ENCODE results near the gene PCED1A.

Gene PCED1A

DNA sequence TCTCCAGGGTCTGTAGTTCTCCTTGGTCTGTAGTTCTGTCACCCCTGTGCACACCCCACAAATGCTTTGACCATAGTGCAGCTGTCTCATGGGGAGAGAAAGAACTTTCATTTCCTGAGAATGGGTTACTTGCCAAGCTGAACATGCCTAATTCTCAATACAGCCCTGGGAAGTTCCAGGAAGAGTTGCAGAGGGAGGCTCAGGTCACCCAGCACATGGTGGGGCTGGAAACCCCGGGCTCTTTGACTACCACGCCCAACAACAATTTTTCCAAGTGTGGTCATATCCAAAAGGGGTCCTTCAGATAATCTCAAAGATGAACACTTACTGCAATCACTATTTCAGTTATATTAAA, 30.6 kb upstream of the PCED1A start:
- Histone ChIP-seq H2AFZ (ENCODE audit: low read length) (no peak overlapping the region), H3K27ac (ENCODE audit: low read depth, low read length, poor library complexity, severe bottlenecking) (no peak overlapping the region), H3K9me2 (ENCODE audit: low read depth, low read length) (no peaks in the 10 kb centered on the region), H3K9me3 (ENCODE audit: low read length) (no peaks in the 10 kb centered on the region), H3K79me2 (ENCODE audit: insufficient read depth, low read length) (peaks cover 22% of the 10 kb centered on the region), H3K27me3 (ENCODE audit: insufficient read depth, low read length) (no peaks in the 10 kb centered on the region), H3K4me2 (ENCODE audit: low read length) (no peak overlapping the region), H3K4me1 (ENCODE audit: insufficient read depth, low read length, severe bottlenecking) (peaks cover 31% of the 10 kb centered on the region), H3F3A (ENCODE audit: insufficient read depth, low read length) (no peaks in the 10 kb centered on the region), H3K36me3 (ENCODE audit: insufficient read depth, low read length) (peaks cover 10% of the 10 kb centered on the region; the same call in 1 of the 2 replicates), H3K4me3 (ENCODE audit: low read depth, low read length, poor library complexity, severe bottlenecking) (no peak overlapping the region), H4K20me1 (ENCODE audit: insufficient read depth, low read length) (no peaks in the 10 kb centered on the region), H3K9ac (ENCODE audit: low read length) (no peak overlapping the region)
- no peak for TF ChIP-seq EZH2 (IDR thresholded peaks at IDR 0.05; ENCODE audit: borderline replicate concordance, low read length)
- TF ChIP-seq, protein P1, sequence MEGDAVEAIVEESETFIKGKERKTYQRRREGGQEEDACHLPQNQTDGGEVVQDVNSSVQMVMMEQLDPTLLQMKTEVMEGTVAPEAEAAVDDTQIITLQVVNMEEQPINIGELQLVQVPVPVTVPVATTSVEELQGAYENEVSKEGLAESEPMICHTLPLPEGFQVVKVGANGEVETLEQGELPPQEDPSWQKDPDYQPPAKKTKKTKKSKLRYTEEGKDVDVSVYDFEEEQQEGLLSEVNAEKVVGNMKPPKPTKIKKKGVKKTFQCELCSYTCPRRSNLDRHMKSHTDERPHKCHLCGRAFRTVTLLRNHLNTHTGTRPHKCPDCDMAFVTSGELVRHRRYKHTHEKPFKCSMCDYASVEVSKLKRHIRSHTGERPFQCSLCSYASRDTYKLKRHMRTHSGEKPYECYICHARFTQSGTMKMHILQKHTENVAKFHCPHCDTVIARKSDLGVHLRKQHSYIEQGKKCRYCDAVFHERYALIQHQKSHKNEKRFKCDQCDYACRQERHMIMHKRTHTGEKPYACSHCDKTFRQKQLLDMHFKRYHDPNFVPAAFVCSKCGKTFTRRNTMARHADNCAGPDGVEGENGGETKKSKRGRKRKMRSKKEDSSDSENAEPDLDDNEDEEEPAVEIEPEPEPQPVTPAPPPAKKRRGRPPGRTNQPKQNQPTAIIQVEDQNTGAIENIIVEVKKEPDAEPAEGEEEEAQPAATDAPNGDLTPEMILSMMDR (IDR thresholded peaks at IDR 0.05; ENCODE audit: low read length) = no peak

DNA sequence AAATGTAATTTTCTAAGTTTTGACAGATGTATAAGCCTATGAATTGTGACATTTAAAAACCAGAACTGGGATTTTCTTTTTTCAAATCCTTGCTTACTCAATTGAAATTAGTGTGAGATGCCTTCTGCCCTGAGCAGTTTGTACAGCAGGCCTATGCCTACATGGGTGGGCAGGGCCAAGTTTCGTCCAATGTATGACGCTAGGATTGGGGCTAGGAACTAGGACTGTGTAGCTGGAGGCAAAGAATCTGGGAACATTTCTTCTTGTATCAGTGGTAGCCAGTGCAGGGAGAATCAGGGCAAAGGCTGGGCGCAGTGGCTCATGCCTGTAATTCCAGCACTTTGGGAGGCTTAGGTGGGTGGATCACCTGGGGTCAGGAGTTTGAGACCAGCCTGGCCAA, 28.9 kb upstream of the PCED1A start:
- Histone ChIP-seq H2AFZ (ENCODE audit: low read length) (no peak overlapping the region), H3K27me3 (ENCODE audit: insufficient read depth, low read length) (no peaks in the 10 kb centered on the region), H3K9me2 (ENCODE audit: low read depth, low read length) (no peaks in the 10 kb centered on the region), H3K9me3 (ENCODE audit: low read length) (no peaks in the 10 kb centered on the region), H3K27ac (ENCODE audit: low read depth, low read length, poor library complexity, severe bottlenecking) (no peak overlapping the region), H3K36me3 (ENCODE audit: insufficient read depth, low read length) (peaks cover 19% of the 10 kb centered on the region; the same call in 1 of the 2 replicates), H3K79me2 (ENCODE audit: insufficient read depth, low read length) (peaks cover 6% of the 10 kb centered on the region; the same call in 1 of the 2 replicates), H3K4me2 (ENCODE audit: low read length) (no peak overlapping the region), H4K20me1 (ENCODE audit: insufficient read depth, low read length) (no peaks in the 10 kb centered on the region), H3K4me1 (ENCODE audit: insufficient read depth, low read length, severe bottlenecking) (peaks cover 20% of the 10 kb centered on the region), H3F3A (ENCODE audit: insufficient read depth, low read length) (no peaks in the 10 kb centered on the region), H3K4me3 (ENCODE audit: low read depth, low read length, poor library complexity, severe bottlenecking) (no peak overlapping the region), H3K9ac (ENCODE audit: low read length) (no peak overlapping the region)
- no peak for TF ChIP-seq EZH2 (IDR thresholded peaks at IDR 0.05; ENCODE audit: borderline replicate concordance, low read length)
- TF ChIP-seq, protein P1 (IDR thresholded peaks at IDR 0.05; ENCODE audit: low read length) = no peak

DNA sequence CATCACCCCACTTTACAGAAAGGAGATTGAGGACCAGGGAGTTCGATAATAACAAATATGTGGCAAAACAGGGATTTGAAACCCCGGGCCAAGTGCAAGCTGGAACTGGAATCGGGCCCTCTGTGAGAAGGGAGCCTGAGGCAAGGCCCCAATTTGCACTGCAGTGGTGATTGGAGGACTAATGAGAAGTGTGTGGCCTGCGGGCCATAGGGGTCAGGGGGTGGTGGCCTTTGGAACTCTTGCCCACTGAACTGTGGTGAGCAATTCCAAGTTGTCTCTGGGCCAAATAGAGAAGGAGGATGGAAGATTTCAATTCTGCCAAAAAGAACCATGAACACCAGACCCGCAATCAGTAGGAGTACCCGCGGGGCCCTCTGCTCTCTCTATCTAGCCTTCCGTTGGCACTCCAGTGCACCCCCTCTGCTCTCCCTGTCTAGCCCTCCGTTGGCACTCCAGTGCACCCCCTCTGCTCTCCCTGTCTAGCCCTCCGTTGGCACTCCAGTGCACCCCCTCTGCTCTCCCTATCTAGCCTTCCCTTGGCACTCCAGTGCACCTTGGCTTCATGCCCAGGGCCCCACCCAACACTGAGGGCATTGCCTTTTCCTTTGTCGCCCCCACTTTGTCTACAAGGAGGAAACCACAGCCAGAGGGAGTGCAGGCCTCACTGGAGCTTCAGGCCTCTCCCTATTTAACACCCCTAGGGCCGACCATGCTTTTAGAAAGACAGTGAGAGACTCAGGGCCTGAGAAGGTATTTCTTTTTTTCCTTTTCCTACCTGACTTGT, 26.8 kb upstream of the PCED1A start:
- no peak for TF ChIP-seq EZH2 (IDR thresholded peaks at IDR 0.05; ENCODE audit: borderline replicate concordance, low read length)
- TF ChIP-seq, protein P1 (IDR thresholded peaks at IDR 0.05; ENCODE audit: low read length) = no peak
- H3K9me2 ChIP-seq (ENCODE audit: low read depth, low read length) = no peaks in the 10 kb centered on the region
- H3K4me2 ChIP-seq (ENCODE audit: low read length) = no peak overlapping the region
- peaks cover 9% of the 10 kb centered on the region for H3K4me1 ChIP-seq (ENCODE audit: insufficient read depth, low read length, severe bottlenecking)
- H4K20me1 ChIP-seq (ENCODE audit: insufficient read depth, low read length) = no peaks in the 10 kb centered on the region
- H3K27ac ChIP-seq (ENCODE audit: low read depth, low read length, poor library complexity, severe bottlenecking) = no peak overlapping the region
- H3K9me3 ChIP-seq (ENCODE audit: low read length) = no peaks in the 10 kb centered on the region
- no peaks in the 10 kb centered on the region for H3K79me2 ChIP-seq (ENCODE audit: insufficient read depth, low read length)
- H3K9ac ChIP-seq (ENCODE audit: low read length) = no peak overlapping the region
- no peak overlapping the region for H3K4me3 ChIP-seq (ENCODE audit: low read depth, low read length, poor library complexity, severe bottlenecking)
- no peaks in the 10 kb centered on the region for H3F3A ChIP-seq (ENCODE audit: insufficient read depth, low read length)
- no peaks in the 10 kb centered on the region for H3K27me3 ChIP-seq (ENCODE audit: insufficient read depth, low read length)
- H3K36me3 ChIP-seq (ENCODE audit: insufficient read depth, low read length) = peaks cover 23% of the 10 kb centered on the region
- H2AFZ ChIP-seq (ENCODE audit: low read length) = no peak overlapping the region

All from OCI-LY1 (cell line).